Islet of Langerhans (tissue), 1 donor: Measurements from ENCODE around the gene CRB2.
"Not testable (repeated sequence)": the region's sequence is repeated elsewhere in the genome, so short reads cannot be mapped to it uniquely, and the experiment has no call there.

Source experiments
- FAIRE-seq: peaks from one replicate; lab custom pipeline; 2011; peaks lifted over from hg19 to GRCh38; lab: Jason Lieb, UNC

Gene CRB2

GRCh38 chr9:123382653-123383511 lies 26.9 kb downstream of the CRB2 start:
- FAIRE-seq: no peak

- FAIRE-seq: no peak
These were observed 27.6 kb downstream of the CRB2 start for GRCh38 chr9:123383512-123384170.

GRCh38 chr9:123387686-123388085 lies 31.7 kb downstream of the CRB2 start:
- FAIRE-seq: no peak

DNA sequence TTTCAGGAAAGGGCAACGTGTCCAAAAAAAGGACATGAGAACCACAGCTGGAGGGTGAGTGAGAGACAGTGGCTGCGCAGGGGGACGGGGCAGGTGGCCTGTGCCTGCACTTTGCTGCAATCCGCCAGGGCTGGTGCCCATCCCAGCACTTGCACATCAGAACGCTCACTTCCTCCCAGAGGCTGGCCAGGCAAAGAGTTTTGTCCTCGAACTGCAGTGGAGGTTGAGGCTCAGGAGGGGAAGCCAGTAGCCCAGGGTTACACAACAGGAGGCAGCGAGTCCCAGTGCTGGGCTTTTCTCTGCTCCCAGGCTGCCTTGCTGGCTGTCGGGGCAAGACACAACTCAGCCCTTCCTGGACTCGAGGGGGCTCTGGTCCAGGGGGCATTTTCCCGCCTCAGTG lies 33.1 kb downstream of the CRB2 start:
- FAIRE-seq: no peak

- FAIRE-seq: no peak
These were observed 33.7 kb downstream of the CRB2 start for GRCh38 chr9:123389698-123390097.

GRCh38 chr9:123390337-123391135 lies 34.5 kb downstream of the CRB2 start:
- no peak for FAIRE-seq

GRCh38 chr9:123391233-123391632 lies 35.2 kb downstream of the CRB2 start:
- FAIRE-seq: no peak

DNA sequence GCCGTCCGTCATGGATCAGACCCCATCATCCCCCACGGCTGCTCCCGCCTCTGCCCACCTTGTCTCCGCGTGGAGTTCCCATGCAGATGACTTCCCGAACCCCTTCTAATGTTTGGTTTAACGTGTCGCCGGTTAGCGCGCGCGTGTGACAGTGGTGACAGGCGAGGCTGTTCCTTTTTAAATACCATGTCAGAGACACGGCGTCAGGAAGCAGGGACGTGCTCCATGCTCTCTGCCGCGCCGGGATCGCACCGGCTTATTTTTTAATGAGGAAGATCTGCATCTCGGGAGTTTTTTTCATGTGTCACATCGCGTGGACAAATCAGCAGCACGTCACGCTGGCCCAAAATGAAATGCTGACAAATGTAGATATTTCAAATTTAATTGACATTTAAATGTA lies 35.9 kb downstream of the CRB2 start:
- no peak for FAIRE-seq

- FAIRE-seq: no peak
These were observed 36.8 kb downstream of the CRB2 start for GRCh38 chr9:123392802-123393201.

DNA sequence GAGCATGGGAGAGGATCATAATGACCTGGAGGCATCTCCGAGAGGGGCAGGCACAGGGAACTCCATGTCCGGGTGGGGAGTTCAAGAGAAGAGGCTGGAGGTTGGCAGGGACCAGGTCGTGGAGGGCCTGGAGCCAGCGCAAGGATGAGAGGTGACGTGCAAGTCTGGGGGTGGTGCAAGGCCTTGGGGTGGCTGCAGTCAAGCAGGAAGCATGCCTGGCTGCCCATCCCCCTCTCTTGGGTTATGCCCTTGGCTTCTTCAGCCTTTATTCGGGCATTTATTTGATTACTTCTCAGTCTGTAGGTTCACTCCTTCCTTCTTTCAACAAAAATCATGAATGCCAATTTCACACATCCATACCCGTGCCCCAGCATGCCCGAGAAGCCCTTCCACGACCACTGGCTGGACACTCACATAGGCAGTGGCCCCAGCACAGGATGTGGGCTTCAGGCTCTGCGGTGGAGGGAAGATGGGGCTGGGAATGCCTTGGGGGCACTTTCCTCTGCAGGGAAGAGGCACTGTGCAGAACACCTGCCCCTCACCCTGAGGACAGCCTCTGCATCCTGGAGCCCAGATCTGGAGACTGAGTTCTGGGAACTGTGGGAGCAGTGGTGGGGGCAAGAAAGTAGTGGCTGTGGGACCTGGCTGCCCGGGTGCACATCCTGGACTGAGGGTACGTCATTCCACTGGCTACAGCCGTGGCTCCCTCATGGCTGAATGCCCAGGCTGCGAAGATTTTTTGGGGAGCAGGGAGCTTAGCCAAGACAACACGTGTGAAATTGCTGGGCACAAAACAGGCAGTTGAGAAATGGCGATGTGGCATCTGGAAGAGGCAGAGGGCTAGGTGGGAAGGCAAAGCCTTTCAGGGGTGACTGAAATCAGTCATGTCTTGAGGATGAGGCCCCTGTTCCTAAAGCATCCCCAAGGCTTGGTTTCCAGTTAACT lies 38.6 kb downstream of the CRB2 start:
- FAIRE-seq: no peak

DNA sequence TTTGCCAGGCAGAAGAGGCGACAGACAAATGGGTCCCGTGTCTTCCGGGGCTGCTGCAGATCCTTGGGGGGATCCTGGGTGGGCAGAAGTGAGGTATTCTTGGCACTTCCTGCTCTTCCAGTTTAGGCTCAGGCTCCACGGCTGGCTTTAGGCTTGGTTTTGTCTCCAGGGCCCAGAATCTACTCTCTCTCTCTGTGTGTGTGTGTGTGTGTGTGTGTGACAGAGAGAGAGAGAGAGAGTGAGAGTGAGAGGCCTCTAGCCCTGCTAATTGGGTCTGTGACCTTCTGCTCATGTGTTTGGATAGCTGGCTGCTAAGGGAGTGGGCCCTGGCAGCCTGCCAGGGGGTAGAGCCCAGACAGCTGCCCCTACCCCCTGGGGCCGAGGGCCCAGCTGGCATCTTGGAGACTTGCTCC lies 39.3 kb downstream of the CRB2 start:
- FAIRE-seq: no peak

GRCh38 chr9:123395689-123396511 lies 39.9 kb downstream of the CRB2 start:
- no peak for FAIRE-seq

DNA sequence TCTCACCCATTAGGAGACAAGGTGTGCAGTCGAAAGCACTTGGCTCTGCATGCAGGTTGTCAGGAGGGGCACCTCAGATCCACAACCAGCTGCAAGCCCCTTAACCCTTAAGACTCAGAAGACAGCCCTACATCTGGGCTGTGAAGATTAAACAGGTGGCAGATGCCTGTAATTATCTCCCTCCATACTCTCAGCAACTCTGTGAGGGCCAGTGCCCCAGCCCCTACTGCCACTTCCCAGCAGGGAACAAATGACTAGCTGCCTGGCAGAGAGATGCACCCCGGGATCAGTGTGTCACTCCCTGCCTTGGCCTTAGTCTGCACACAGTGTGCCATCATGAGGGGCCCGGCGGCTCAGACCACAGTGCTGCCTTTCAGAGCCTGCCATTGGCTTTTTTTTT lies 42.0 kb downstream of the CRB2 start:
- FAIRE-seq: no peak

DNA sequence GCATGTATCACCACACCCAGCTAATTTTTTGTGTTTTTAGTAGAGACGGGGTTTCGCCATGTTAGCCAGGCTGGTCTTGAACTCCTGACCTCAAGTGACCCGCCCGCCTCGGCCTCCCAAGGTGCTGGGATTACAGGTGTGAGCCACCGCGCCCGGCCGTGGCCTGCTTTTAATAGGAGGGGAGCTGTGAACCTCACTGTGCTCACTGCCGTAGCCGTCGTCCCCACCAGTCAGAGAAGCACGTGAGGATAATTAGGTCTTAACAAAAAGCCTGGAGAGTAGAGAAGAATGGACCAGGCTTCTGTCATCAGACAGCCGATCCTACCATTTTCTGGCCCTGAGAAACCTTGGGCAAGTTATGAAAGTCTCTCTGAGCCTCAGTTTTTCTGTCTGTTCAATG lies 42.9 kb downstream of the CRB2 start:
- FAIRE-seq: not testable (repeated sequence)

GRCh38 chr9:123399803-123400378 lies 43.9 kb downstream of the CRB2 start:
- no peak for FAIRE-seq

DNA sequence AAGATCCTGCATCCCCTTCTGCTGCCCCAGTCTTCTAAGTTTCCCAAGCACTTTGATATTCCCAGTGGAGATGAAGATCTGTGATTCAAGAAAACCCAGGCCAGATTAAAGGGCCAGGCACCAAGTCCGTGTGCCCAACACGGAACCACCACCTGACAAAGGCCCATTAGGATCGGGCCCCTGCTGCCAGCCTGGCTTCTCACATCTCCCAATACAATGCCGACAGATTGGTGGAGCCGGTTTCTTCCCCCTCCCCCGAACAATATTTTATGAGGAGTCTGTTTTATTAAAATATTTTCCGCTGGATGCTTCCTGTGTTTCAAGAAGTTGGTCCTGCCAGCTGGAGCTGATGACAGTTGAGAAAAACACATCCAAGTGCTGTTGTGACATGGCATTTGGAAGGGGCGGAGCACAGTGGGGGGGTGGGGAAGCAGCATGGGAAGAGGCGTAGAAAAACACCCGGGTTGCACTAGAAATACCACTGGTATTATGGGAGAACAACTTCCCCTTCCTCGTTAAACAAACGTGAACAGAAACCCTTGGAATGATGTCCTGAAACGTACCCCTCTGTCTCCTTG lies 45.0 kb downstream of the CRB2 start:
- no peak for FAIRE-seq

- FAIRE-seq: no peak
These were observed 46.0 kb downstream of the CRB2 start for GRCh38 chr9:123401879-123402513.

DNA sequence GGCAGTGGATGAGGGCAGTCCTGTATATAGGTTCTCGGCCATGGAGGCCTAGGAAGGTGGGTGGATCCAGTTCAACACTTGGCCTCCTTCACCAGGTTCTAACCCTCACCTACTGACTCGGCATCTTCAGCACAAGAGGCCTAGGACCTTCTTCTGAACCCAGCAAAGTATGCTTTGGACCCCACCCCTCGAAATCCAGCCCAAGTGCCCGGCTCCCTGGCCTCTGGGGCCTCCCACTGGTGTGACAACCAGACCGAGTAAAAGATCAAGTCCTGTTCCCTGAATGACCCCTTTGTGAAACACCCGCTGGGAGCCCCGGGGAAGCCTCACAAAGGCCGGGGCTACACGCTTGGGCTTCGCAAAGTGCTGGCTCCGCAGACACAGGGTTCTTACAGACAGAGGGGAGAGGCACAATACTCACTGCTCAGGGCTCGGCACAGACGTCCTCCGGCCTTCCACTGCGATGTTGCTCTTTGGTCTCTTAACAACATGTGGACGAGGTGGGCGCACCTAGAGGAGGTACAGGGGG lies 47.0 kb downstream of the CRB2 start:
- FAIRE-seq: no peak

- no peak for FAIRE-seq
These were observed 50.0 kb downstream of the CRB2 start for GRCh38 chr9:123406016-123406415.
